A549 (cell line): Measurements from ENCODE around the gene ERN1.

Experiments
- ZFP36 ChIP-seq: fragments of 450-650 bp; IDR thresholded peaks from 2 replicates; pipeline ENCODE4 v1.6.1; 2014; ENCODE audit warnings: borderline replicate concordance; ENCODE audit not compliant: partially characterized antibody
- TF ChIP-seq, protein P1 (sequence below): fragments of >200 bp; sonication (Bioruptor Twin); formaldehyde crosslinking; IDR thresholded peaks from 3 replicates; pipeline ENCODE4 v1.5.1; 2016

DNA sequence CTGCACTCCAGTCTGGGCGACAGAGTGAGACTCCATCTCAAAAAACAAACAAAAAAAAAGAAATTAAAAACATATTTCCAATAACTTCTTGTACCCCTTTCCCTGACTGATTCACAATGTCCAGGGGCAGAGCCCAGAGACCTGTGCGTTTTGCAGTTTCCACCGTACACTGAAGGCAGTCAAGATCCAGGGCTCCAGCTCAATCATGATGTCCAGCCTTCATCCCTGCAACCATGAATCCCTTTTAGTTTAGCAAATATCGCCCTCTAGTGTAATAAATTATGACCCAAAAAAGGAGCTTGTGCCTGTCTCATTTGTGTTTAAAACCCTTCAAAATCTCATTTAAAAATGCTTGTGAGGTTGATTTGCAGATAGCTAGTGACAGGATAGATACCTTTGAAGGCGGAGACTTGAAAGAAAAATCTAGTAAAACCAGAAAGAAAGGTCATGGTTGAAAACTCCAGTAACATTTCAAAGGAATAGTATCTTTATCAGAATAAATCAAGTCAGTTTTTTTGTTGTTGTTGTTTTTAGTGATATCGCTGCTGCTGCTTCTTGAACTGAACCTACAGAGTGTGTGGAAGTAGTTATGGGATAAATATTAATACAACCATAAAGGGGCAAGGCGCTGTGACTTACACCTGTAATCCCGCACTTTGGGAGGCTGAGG is 3.7 kb upstream of the ERN1 start:
- TF ChIP-seq ZFP36, result no peak
- TF ChIP-seq, protein P1, sequence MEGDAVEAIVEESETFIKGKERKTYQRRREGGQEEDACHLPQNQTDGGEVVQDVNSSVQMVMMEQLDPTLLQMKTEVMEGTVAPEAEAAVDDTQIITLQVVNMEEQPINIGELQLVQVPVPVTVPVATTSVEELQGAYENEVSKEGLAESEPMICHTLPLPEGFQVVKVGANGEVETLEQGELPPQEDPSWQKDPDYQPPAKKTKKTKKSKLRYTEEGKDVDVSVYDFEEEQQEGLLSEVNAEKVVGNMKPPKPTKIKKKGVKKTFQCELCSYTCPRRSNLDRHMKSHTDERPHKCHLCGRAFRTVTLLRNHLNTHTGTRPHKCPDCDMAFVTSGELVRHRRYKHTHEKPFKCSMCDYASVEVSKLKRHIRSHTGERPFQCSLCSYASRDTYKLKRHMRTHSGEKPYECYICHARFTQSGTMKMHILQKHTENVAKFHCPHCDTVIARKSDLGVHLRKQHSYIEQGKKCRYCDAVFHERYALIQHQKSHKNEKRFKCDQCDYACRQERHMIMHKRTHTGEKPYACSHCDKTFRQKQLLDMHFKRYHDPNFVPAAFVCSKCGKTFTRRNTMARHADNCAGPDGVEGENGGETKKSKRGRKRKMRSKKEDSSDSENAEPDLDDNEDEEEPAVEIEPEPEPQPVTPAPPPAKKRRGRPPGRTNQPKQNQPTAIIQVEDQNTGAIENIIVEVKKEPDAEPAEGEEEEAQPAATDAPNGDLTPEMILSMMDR, result peak; percentile 96
